Vagina (tissue), 2 donors: ENCODE measurements around the gene RFX8. TPM values are rescaled to one million over a fixed set of nuclear protein-coding genes. Genes with fewer than 3 reads are reported as not detected.

Source experiments
- DNase-seq, 2 donors: peaks; one replicate each; pipeline ENCODE4 v3.0.0-alpha.2; 2017; ENCODE audit errors: extremely low spot score in 2 of 2
- H3K27ac ChIP-seq: fragments of 200-600 bp; sonication (generic); one replicate; pipeline ENCODE4 v1.5.1; 2019
- H3K27me3 ChIP-seq: fragments of 200-600 bp; sonication (generic); one replicate; pipeline ENCODE4 v1.5.1; 2019
- H3K36me3 ChIP-seq, 2 donors: fragments of 200-600 bp; sonication (generic); one replicate each; pipeline ENCODE4 v1.5.1; 2017 to 2019
- H3K4me1 ChIP-seq: fragments of 200-600 bp; sonication (generic); one replicate; pipeline ENCODE4 v1.5.1; 2019
- H3K4me3 ChIP-seq, 2 donors: fragments of 200-600 bp; sonication (generic); 1 replicate in 1 of 2; 2 replicates in 1 of 2; pipeline ENCODE4 v1.5.1; 2016 to 2019
- H3K9me3 ChIP-seq: fragments of 200-600 bp; sonication (generic); one replicate; pipeline ENCODE4 v1.5.1; 2019
- CTCF ChIP-seq, 3 experiments: fragments of 450-650 bp in 2 of 3; fragments of 200-600 bp in 1 of 3; sonication (generic) in 1 of 3; IDR thresholded peaks; one replicate each; pipeline ENCODE4 v1.5.1; 2017 to 2019; ENCODE audit warnings: antibody characterized with exemption in 3 of 3, mild to moderate bottlenecking in 2 of 3, moderate library complexity in 2 of 3
- POLR2A ChIP-seq, 2 donors: fragments of 450-650 bp; IDR thresholded peaks; one replicate each; pipeline ENCODE4 v1.6.1; 2017; ENCODE audit warnings: antibody characterized with exemption in 2 of 2, mild to moderate bottlenecking in 2 of 2, moderate library complexity in 2 of 2
- POLR2AphosphoS5 ChIP-seq, 2 donors: sonication (generic); formaldehyde crosslinking; IDR thresholded peaks; one replicate each; pipeline ENCODE4 v1.9.0; 2017; ENCODE audit warnings: antibody characterized with exemption in 2 of 2, mild to moderate bottlenecking in 2 of 2, low read depth in 1 of 2; ENCODE audit not compliant: insufficient read depth in 1 of 2
- intact Hi-C: fragments of 100-400 bp; cut with DNase I; formaldehyde crosslinking; loops from one replicate; pipeline ENCODE4 v1.15.1; 2023
- total RNA-seq: library from RNA; depleted of rRNA; stranded (reverse); fragments of >200 nt; gene quantifications from one replicate; pipeline ENCODE4 v1.2.3, GENCODE V29; 2016

The RFX8 gene
- total RNA-seq, 1 donor from 2014 or later, result 1.2 TPM

- Histone ChIP-seq H3K9me3 (no peaks in the 10 kb centered on the region), H3K4me3 (no peak overlapping the region), H3K36me3 (no peaks in the 10 kb centered on the region), H3K4me1 (peaks cover 5% of the 10 kb centered on the region), H3K27ac (no peak overlapping the region), H3K27me3 (no peaks in the 10 kb centered on the region)
- intact Hi-C loops, result no loop called here
- no peak for TF ChIP-seq CTCF (IDR thresholded peaks at IDR 0.05)
- TF ChIP-seq POLR2A (IDR thresholded peaks at IDR 0.05), result no peak
- TF ChIP-seq POLR2AphosphoS5 (IDR thresholded peaks at IDR 0.05; ENCODE audit: insufficient read depth in 1 of 2, low read depth in 1 of 2), result no peak
- no peak for DNase-seq
Measured at GRCh38 chr2:101375653-101376052, 99.3 kb downstream of the RFX8 start.

- no peak for DNase-seq
- intact Hi-C loops, result no loop called here
- H3K9me3 ChIP-seq, result no peaks in the 10 kb centered on the region
- H3K27ac ChIP-seq, result no peak overlapping the region
- TF ChIP-seq POLR2A (IDR thresholded peaks at IDR 0.05), result no peak
- TF ChIP-seq POLR2AphosphoS5 (IDR thresholded peaks at IDR 0.05; ENCODE audit: insufficient read depth in 1 of 2, low read depth in 1 of 2), result no peak
- TF ChIP-seq CTCF (IDR thresholded peaks at IDR 0.05), result no peak
- H3K36me3 ChIP-seq, result no peaks in the 10 kb centered on the region
- no peak overlapping the region for H3K4me3 ChIP-seq
- no peaks in the 10 kb centered on the region for H3K27me3 ChIP-seq
- no peaks in the 10 kb centered on the region for H3K4me1 ChIP-seq
Measured at GRCh38 chr2:101374821-101375561, 99.9 kb downstream of the RFX8 start.

- no peaks in the 10 kb centered on the region for H3K36me3 ChIP-seq
- H3K27me3 ChIP-seq, result no peaks in the 10 kb centered on the region
- H3K4me1 ChIP-seq, result no peaks in the 10 kb centered on the region
- no peak for DNase-seq
- H3K27ac ChIP-seq, result no peak overlapping the region
- H3K9me3 ChIP-seq, result no peaks in the 10 kb centered on the region
- TF ChIP-seq POLR2A (IDR thresholded peaks at IDR 0.05) (no peak), POLR2AphosphoS5 (IDR thresholded peaks at IDR 0.05; ENCODE audit: insufficient read depth in 1 of 2, low read depth in 1 of 2) (no peak), CTCF (IDR thresholded peaks at IDR 0.05) (no peak)
- intact Hi-C loops, result no loop called here
- H3K4me3 ChIP-seq, result no peak overlapping the region
Measured at GRCh38 chr2:101372792-101373191, 102.1 kb downstream of the RFX8 start.

DNA sequence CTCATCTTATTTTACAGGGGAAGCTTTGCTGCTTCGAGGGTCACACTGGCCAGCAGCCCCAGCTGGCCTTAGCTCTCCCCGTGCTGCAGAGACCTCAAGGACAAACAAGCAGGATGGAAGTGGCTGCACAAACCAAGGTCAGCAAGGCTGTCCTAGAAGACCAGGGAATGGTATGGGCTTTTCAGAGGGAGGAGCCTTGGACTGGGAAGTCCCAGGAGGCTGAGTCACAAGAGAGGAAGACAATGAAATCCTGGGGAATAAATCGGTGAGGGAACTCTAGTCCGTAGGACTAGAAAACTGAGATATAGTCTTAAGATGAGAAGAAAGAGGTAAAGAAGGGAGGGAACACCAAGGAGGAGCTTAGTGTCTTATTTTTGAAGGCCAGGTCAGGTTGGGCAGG, 103.3 kb downstream of the RFX8 start:
- DNase-seq, result no peak
- no peaks in the 10 kb centered on the region for H3K27me3 ChIP-seq
- H3K36me3 ChIP-seq, result no peaks in the 10 kb centered on the region
- no peak overlapping the region for H3K27ac ChIP-seq
- no peaks in the 10 kb centered on the region for H3K9me3 ChIP-seq
- intact Hi-C loops, result no loop called here
- TF ChIP-seq POLR2AphosphoS5 (IDR thresholded peaks at IDR 0.05; ENCODE audit: insufficient read depth in 1 of 2, low read depth in 1 of 2), result no peak
- no peak for TF ChIP-seq POLR2A (IDR thresholded peaks at IDR 0.05)
- TF ChIP-seq CTCF (IDR thresholded peaks at IDR 0.05), result no peak
- H3K4me1 ChIP-seq, result no peaks in the 10 kb centered on the region
- H3K4me3 ChIP-seq, result no peak overlapping the region

- DNase-seq, result no peak
- H3K4me1 ChIP-seq, result no peaks in the 10 kb centered on the region
- H3K36me3 ChIP-seq, result no peaks in the 10 kb centered on the region
- intact Hi-C loops, result no loop called here
- H3K4me3 ChIP-seq, result no peak overlapping the region
- no peaks in the 10 kb centered on the region for H3K27me3 ChIP-seq
- no peak for TF ChIP-seq POLR2A (IDR thresholded peaks at IDR 0.05)
- TF ChIP-seq CTCF (IDR thresholded peaks at IDR 0.05), result no peak
- no peak for TF ChIP-seq POLR2AphosphoS5 (IDR thresholded peaks at IDR 0.05; ENCODE audit: insufficient read depth in 1 of 2, low read depth in 1 of 2)
- H3K9me3 ChIP-seq, result no peaks in the 10 kb centered on the region
- H3K27ac ChIP-seq, result no peak overlapping the region
Measured at GRCh38 chr2:101369100-101369499, 105.8 kb downstream of the RFX8 start.
